RWPE1 (cell line): Measurements from ENCODE around the gene TMEM175.

Experiments
- CTCF ChIA-PET: fragments of 350-600 bp; sonication (Branson Sonifier 250); formaldehyde crosslinking; extraction: SDS; loops from one replicate; lab custom pipeline; 2021; lab: Yijun Ruan, JAX
- POLR2A ChIA-PET: fragments of 400-600 bp; formaldehyde crosslinking; extraction: SDS; loops from one replicate; lab custom pipeline; 2020; ENCODE audit warnings: antibody characterized with exemption; ENCODE audit not compliant: low non-redundant PET; lab: Yijun Ruan, JAX
- DNase-seq: peaks from one replicate; pipeline ENCODE4 v3.0.0; 2012; ENCODE audit warnings: low spot score
- H3K27ac ChIP-seq: fragments of 450-650 bp; 2 replicates; pipeline ENCODE4 v1.5.1; 2017
- TF ChIP-seq, protein P1 (sequence below): fragments of 450-650 bp; conservative IDR thresholded peaks from 2 replicates; pipeline ENCODE4 v1.5.1; 2017; ENCODE audit warnings: low read depth, mild to moderate bottlenecking

The TMEM175 gene

DNA sequence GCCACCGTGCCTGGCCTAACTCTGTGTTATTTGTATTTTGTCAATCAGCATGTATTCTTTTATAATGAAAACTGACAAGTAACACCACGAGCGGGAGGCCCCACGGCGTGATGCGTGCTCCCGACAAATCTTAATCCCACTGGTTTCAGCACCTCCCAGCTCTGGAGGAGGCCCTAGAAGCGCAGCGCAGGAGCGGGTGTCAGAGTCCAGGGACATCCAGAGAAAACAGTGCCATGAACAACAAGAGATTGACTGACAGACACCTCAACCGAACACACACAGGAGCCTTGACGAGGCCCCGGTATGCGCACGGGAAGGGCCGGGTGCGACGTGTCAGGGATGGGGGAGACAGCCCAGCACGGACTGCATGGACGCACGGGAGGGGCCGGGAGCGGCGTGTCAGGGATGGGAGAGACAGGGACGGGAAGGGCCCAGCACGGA lies 23.1 kb upstream of the TMEM175 start:
- DNase-seq, result no peak
- no peak overlapping the region for H3K27ac ChIP-seq
- POLR2A ChIA-PET, result no interaction called here
- CTCF ChIA-PET, result no interaction called here
- TF ChIP-seq, protein P1, sequence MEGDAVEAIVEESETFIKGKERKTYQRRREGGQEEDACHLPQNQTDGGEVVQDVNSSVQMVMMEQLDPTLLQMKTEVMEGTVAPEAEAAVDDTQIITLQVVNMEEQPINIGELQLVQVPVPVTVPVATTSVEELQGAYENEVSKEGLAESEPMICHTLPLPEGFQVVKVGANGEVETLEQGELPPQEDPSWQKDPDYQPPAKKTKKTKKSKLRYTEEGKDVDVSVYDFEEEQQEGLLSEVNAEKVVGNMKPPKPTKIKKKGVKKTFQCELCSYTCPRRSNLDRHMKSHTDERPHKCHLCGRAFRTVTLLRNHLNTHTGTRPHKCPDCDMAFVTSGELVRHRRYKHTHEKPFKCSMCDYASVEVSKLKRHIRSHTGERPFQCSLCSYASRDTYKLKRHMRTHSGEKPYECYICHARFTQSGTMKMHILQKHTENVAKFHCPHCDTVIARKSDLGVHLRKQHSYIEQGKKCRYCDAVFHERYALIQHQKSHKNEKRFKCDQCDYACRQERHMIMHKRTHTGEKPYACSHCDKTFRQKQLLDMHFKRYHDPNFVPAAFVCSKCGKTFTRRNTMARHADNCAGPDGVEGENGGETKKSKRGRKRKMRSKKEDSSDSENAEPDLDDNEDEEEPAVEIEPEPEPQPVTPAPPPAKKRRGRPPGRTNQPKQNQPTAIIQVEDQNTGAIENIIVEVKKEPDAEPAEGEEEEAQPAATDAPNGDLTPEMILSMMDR, result no peak

DNA sequence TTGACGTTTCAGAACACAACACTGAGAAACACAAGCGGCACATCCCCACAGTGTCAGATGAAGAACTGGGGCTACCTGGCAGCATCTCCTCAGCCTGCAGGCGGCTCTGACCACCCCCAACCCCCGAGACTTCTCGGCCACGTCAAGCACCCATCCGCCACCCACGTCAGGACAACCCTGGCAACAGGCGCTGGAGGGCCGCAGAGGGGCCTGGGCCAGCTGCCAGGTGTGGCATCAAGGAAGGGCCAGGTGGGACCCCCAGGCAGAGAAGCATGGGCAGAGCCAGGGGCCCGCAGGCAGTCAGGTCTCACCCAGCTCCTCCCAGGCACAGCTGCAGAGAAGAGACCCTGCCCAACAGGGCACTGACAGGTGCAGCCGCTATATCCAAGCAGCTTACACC lies 22.4 kb upstream of the TMEM175 start:
- H3K27ac ChIP-seq, result no peak overlapping the region
- DNase-seq, result no peak
- TF ChIP-seq, protein P1, result no peak
- ChIA-PET CTCF (no interaction called here), POLR2A (no interaction called here)

DNA sequence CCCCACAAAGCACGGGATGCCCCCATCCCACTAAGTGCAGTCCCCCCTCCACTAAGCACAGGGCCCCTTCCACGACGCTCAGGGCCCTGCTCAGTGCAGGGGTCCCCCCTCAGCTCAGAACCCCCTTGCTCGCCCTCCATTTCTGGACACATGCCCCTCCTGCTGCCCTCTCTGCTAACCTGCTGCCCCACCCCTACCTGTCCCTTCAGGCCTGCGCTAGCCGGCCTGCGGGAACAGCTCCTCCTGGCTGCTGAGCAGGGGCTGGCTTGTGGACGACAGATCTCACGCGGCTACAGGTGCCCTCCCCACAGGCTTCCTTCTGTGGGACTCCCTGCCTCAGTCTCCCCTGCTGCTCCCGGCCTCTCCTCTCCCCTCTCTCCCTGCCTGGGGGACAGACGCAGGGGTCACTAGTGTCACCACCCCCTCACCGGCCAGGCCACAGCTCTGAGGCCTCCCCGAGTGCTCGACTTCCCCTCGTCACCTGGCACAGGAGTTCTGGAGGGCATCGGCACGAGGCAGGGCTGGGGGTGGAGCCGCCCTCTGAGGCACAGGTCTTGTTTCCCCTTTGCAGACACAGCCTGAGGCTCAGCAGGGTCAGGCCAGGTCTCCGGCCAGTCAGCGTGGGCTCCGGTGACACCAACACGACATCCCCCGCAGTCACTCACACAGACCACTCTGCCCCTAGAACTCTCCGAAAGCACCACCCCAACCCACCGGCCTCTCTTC lies 21.7 kb upstream of the TMEM175 start:
- ChIA-PET POLR2A (no interaction called here), CTCF (no interaction called here)
- TF ChIP-seq, protein P1, result no peak
- H3K27ac ChIP-seq, result no peak overlapping the region
- no peak for DNase-seq

DNA sequence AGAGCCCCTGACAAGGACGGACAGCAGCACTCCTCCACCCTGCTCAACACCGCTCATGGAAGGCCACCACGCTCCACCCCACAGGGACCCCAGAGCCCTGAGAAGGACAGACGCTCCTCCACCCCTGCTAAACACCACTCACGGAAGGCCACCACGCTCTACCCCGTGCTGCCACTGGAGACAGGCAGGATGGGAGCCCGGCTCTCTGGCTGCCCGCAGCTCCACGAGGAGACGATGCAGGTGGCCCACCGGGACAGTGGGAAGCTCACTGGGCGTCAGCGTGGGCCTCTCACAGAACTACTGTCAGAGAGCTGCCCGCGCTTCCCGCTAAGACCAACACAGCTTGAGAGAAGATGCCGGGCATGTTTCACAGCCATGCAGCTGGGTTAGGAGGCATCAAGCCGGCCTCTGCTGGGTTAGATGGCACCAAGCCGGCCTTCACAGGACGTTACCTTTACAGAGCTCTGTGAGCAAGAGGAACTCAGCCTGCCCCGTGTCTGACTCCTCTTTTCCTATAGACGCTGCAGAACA lies 21.0 kb upstream of the TMEM175 start:
- TF ChIP-seq, protein P1, result no peak
- no peak for DNase-seq
- ChIA-PET POLR2A (no interaction called here), CTCF (no interaction called here)
- no peak overlapping the region for H3K27ac ChIP-seq

DNA sequence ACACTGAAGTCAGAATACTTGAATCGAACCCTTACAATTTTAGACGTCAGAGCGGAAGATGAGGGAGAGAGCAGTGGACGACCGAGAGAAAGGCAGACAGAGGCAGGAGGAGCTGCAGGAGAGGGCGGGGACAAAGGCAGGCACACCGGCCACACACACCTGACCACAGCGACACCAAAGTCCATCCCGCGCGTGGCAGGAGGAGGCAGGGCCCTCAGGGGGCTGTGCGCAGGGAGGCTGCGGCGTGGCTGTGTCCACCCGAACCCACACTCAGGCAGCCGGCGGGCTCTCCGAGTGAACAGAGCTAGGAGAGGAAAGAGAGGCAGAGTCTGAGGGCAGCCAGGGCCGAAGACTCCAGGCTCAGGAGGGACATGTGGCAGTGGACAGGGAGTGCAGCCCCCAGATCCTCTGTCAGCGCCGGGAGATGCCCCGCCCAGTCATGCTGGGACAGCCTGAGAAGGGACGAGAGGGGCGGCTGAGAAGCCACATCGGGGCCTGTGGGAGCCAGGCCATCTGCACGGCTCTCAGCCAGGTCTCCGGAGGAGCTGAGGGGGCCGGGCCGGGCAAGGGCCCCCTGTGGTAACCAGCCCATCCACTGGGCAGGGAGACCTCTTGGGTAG lies 20.3 kb upstream of the TMEM175 start:
- no peak for DNase-seq
- H3K27ac ChIP-seq, result no peak overlapping the region
- TF ChIP-seq, protein P1, result no peak
- ChIA-PET POLR2A (no interaction called here), CTCF (no interaction called here)

DNA sequence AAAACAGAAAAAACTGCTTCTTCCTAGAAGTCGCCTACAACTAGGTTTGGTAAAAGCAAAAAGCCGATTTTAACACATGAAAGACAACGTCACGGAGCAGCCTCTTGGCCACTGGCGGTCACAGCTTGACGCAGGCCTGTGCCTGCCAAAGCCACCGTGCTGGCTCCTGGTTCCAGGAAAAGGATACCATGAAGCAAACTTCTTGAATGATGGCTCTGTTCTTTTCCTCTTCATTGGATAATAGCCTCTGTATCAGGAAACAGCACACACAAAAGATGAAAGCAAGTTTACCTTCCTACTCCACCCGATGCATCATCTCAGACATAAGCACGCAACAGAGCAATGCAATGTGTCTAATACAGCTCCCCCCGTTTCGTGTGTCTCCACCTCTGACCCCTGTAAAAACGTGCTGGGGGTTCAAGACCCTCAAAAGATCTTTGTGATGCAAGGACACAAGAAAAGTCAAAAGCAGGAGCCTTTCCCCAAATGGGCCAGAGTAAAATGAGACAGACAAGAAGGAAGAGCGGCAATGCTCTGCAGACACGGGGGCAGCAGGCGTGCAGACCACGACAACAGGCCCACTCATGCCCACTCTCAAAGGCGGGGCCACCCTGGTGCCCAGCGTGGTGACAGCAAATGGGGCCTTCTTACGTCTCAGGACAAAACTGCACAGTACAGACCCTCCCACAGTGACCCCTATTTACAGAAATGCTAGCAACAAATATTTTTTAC lies 19.5 kb upstream of the TMEM175 start:
- no peak for DNase-seq
- ChIA-PET POLR2A (no interaction called here), CTCF (no interaction called here)
- H3K27ac ChIP-seq, result 0 out of 2 replicates have a peak overlapping the region, but pooled peaks have one; percentile 21
- TF ChIP-seq, protein P1, result no peak
